Esophagus muscularis mucosa (tissue), 4 donors: ENCODE measurements around the gene TOMM20. TPM values are rescaled to one million over a fixed set of nuclear protein-coding genes. Genes with fewer than 3 reads are reported as not detected.

ENCODE experiments used
- DNase-seq: peaks from one replicate; pipeline ENCODE4 v3.0.0-alpha.2; 2017; ENCODE audit errors: extremely low spot score
- H3K27ac ChIP-seq, 4 donors: fragments of 200-600 bp; sonication (generic); replicated peaks in 1 of 4; 1 replicate in 3 of 4; 2 replicates in 1 of 4; pipeline ENCODE4 v1.5.1; 2016 to 2019; ENCODE audit warnings: mild to moderate bottlenecking in 1 of 4
- H3K27me3 ChIP-seq, 4 donors: fragments of 200-600 bp; sonication (generic); one replicate each; pipeline versions ENCODE4 v1.5.1 to v1.6.0; 2016 to 2019
- H3K36me3 ChIP-seq, 4 donors: fragments of 200-600 bp; sonication (generic); one replicate each; pipeline ENCODE4 v1.5.1; 2016 to 2019
- H3K4me1 ChIP-seq, 4 donors: fragments of 200-600 bp; sonication (generic); one replicate each; pipeline ENCODE4 v1.5.1; 2016 to 2019
- H3K4me3 ChIP-seq, 4 donors: fragments of 200-600 bp; sonication (generic); 1 replicate in 2 of 4; 2 replicates in 2 of 4; pipeline ENCODE4 v1.5.1; 2016 to 2019; ENCODE audit warnings: mild to moderate bottlenecking in 4 of 4, moderate library complexity in 1 of 4
- H3K9me3 ChIP-seq, 4 donors: fragments of 200-600 bp; sonication (generic); 1 replicate in 3 of 4; 2 replicates in 1 of 4; pipeline ENCODE4 v1.5.1; 2016 to 2019
- EP300 ChIP-seq: sonication (generic); formaldehyde crosslinking; IDR thresholded peaks from one replicate; pipeline ENCODE4 v1.6.1; 2017; ENCODE audit warnings: antibody characterized with exemption
- POLR2A ChIP-seq: fragments of 450-650 bp; IDR thresholded peaks from one replicate; pipeline ENCODE4 v1.6.1; 2017; ENCODE audit warnings: antibody characterized with exemption, moderate library complexity, mild to moderate bottlenecking, low read depth
- POLR2AphosphoS5 ChIP-seq, 2 donors: sonication (generic); formaldehyde crosslinking; IDR thresholded peaks; one replicate each; pipeline ENCODE4 v1.6.1; 2017; ENCODE audit warnings: antibody characterized with exemption in 2 of 2
- WGBS: methylation state at CpG from one replicate; pipeline ENCODE4 v1.1.5; 2018; 5-methylcytosine and 5-hydroxymethylcytosine counted together
- intact Hi-C: fragments of 100-400 bp; cut with DNase I; formaldehyde crosslinking; loops from one replicate; pipeline ENCODE4 v1.15.1; 2023
- total RNA-seq, 4 donors: library from RNA; depleted of rRNA; stranded (reverse); fragments of >200 nt; gene quantifications; one replicate each; pipeline versions ENCODE4 v1.1.0 to v1.2.1, GENCODE V29; 2016
- TF ChIP-seq, protein P1 (sequence below), 3 experiments: fragments of 200-600 bp in 2 of 3; fragments of 450-650 bp in 1 of 3; sonication (generic) in 2 of 3; IDR thresholded peaks; one replicate each; pipeline ENCODE4 v1.5.1; 2017 to 2019; ENCODE audit warnings: antibody characterized with exemption in 3 of 3, mild to moderate bottlenecking in 2 of 3, moderate library complexity in 1 of 3

The TOMM20 gene
- total RNA-seq, 4 donors from 2014 or later: 59.7 to 94.3 (median 86.3) TPM

DNA sequence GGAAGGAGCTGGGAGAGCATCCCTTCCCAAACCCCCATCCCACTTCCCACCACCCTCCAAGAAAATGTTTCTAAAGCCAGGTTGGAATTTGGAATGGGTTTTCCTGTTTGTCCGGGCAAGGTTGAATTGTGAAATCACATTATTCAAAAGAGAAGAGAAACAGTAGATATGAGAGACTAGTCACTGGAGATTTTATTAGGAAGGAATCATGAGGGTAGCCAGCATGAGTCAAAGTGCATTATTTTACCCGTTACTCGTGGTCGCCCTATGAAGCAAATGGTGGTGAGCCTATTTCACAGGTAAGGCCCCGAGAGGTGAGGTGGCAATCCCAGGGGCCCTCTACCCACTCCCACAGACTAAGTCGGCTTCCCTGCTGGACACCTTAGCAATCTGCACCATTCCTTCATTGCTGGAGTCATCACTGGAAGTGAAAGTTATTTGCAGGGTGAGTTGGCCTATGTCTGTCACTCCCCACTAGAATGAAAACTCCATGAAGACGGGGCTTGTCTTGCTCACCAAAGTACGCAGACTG is 52.8 kb downstream of the TOMM20 start:
- intact Hi-C loops: no loop called here
- no peak for TF ChIP-seq POLR2A
- TF ChIP-seq, protein P1, sequence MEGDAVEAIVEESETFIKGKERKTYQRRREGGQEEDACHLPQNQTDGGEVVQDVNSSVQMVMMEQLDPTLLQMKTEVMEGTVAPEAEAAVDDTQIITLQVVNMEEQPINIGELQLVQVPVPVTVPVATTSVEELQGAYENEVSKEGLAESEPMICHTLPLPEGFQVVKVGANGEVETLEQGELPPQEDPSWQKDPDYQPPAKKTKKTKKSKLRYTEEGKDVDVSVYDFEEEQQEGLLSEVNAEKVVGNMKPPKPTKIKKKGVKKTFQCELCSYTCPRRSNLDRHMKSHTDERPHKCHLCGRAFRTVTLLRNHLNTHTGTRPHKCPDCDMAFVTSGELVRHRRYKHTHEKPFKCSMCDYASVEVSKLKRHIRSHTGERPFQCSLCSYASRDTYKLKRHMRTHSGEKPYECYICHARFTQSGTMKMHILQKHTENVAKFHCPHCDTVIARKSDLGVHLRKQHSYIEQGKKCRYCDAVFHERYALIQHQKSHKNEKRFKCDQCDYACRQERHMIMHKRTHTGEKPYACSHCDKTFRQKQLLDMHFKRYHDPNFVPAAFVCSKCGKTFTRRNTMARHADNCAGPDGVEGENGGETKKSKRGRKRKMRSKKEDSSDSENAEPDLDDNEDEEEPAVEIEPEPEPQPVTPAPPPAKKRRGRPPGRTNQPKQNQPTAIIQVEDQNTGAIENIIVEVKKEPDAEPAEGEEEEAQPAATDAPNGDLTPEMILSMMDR (IDR thresholded peaks at IDR 0.05): peak in 1 of 3 experiments; percentile 8
- no peak for DNase-seq

DNA sequence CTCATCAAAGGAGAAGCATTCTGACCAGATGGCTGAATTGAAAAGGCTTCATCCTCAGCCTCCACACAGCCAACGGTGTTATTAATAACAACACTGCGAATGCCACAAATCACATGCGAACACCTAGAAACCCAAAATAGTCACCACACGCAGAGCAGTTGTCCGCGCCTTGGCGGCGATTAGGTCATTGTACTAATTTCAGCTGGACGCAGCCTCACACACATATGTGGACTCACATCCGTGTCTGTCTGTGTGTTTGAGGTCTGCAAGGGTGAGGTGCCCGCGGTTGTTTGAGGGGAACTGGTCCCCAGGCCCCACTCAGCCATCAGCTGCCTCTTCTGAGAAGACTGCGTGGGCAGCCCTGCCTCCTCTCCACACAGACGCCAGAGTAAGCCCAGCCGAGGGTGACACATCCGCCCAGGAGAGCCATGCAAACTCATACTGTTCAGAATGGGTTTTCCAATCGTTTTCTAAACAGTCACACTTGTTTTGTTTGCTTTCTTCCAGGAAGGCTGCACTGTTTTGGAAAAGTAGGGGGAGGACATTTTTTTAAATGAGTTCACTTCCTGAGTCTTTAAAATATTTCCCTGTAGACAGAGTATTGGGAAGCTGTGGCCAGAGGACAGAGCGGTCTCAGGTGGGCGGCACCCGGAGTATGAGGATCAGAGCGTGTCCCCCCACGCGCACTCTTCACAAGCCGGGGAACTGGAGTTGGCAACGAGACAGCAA is 53.4 kb downstream of the TOMM20 start:
- intact Hi-C loops: no loop called here
- Histone ChIP-seq H3K4me1 (peaks cover 61 to 70% (median 68%) of the 10 kb centered on the region in 4 donors), H3K9me3 (no peaks in the 10 kb centered on the region), H3K36me3 (no peaks in the 10 kb centered on the region), H3K27ac (peak overlapping the region; percentile 83 to 89 (median 84)), H3K4me3 (peak overlapping the region in 1 of 4 donors; percentile 5), H3K27me3 (no peaks in the 10 kb centered on the region)
- TF ChIP-seq EP300 (peak; percentile 43), POLR2A (no peak), POLR2AphosphoS5 (IDR thresholded peaks at IDR 0.05) (peak; percentile 23 to 63)
- TF ChIP-seq, protein P1 (IDR thresholded peaks at IDR 0.05): no peak
- DNase-seq: no peak
- 51% methylated on average over 19 of the region's 25 CpGs for WGBS

More for the DNA sequence above, 52.8 kb downstream of the TOMM20 start:
- H3K4me1 ChIP-seq: peaks cover 58 to 67% (median 66%) of the 10 kb centered on the region in 4 donors
- no peak overlapping the region for H3K4me3 ChIP-seq
- no peaks in the 10 kb centered on the region for H3K27me3 ChIP-seq
- no peaks in the 10 kb centered on the region for H3K9me3 ChIP-seq
- 83% methylated on average over 8 of the region's 8 CpGs for WGBS
- H3K27ac ChIP-seq: peak overlapping the region; percentile 83 to 89 (median 84)
- no peaks in the 10 kb centered on the region for H3K36me3 ChIP-seq

DNA sequence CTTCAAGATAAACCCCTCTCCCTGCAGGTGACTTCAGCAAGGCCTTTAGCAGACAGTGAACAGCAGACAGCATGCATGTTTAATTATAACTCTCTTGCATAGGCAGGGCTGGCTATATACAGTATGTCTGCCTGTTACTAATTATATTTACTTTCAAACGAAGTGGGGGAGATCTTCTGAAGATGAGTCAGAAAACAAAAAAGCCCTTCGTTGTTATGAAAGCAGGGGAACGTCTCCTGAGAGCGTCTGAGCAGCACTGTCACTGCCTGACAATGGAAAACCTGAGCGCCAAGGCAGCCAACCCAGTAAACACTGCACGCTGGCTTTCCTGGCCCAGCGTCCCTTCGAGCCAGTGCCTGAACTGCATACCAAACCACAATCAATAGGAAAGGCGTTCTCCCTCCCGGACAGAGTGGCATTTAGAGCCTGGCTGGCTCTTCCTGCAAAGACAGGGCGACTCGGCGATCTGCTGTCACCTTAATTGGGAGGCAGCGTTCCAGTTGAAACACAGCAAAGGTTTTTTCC is 54.1 kb downstream of the TOMM20 start:
- H3K4me1 ChIP-seq: peaks cover 61 to 70% (median 68%) of the 10 kb centered on the region in 4 donors
- DNase-seq: no peak

DNA sequence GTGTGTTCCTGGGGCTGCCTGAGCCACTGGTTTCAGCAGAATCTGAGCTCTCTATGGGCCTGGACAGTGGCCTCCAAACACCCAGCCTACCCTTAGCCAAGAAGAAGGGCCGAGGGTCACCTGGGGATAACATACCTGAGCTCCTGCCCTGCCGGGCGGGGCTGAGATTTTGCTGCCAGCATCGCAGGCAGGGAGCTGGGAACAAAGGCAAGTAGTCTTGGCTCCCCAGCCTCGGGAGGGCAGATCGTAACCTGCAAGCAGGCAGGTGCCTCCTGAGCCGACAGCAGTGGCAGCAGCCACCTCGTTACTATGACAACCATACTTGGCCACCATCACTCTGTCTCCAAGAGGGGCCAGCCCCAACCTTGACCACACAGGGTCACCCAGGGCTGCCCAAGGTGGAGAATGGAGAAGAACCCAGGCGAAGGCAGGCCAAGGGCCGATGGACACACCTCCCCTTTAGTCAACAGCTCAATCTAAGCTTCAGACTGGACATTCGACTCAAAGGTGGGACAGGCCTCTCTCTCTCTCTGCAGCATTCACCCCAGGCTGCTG is 54.6 kb downstream of the TOMM20 start:
- Histone ChIP-seq H3K4me1 (peaks cover 61 to 70% (median 68%) of the 10 kb centered on the region in 4 donors), H3K27ac (peak overlapping the region; percentile 83 to 89 (median 84)), H3K36me3 (no peaks in the 10 kb centered on the region), H3K9me3 (no peaks in the 10 kb centered on the region), H3K27me3 (no peaks in the 10 kb centered on the region), H3K4me3 (no peak overlapping the region)
- no peak for DNase-seq
- 68% methylated on average over 8 of the region's 11 CpGs for WGBS
- TF ChIP-seq POLR2AphosphoS5 (IDR thresholded peaks at IDR 0.05): no peak
- TF ChIP-seq EP300: no peak
- TF ChIP-seq, protein P1 (IDR thresholded peaks at IDR 0.05): no peak
- TF ChIP-seq POLR2A: no peak
- intact Hi-C loops: loop anchor here (5.0 kb wide), 2 partner anchors 72 to 457 kb away; no protein-coding TSS in a partner anchor

More for the DNA sequence above, 54.1 kb downstream of the TOMM20 start:
- Histone ChIP-seq H3K9me3 (no peaks in the 10 kb centered on the region), H3K36me3 (no peaks in the 10 kb centered on the region), H3K27me3 (no peaks in the 10 kb centered on the region), H3K4me3 (peak overlapping the region in 1 of 4 donors; percentile 5), H3K27ac (peak overlapping the region; percentile 83 to 89 (median 84))
- WGBS: 7% methylated on average over 9 of the region's 14 CpGs
- intact Hi-C loops: loop anchor here (5.0 kb wide), 2 partner anchors 72 to 457 kb away; no protein-coding TSS in a partner anchor
- TF ChIP-seq POLR2AphosphoS5 (IDR thresholded peaks at IDR 0.05) (peak; percentile 2 to 63), POLR2A (no peak)
